Right atrium auricular region (tissue), 2 donors: Measurements from ENCODE around the gene TARP.

ENCODE experiments used
- DNase-seq: peaks from one replicate; pipeline ENCODE4 v3.0.0-alpha.2; 2019; ENCODE audit warnings: low spot score
- H3K27ac ChIP-seq, 2 donors: fragments of 200-600 bp; sonication (generic); 1 replicate in 1 of 2; 2 replicates in 1 of 2; pipeline ENCODE4 v1.5.1; 2016 to 2019
- H3K27me3 ChIP-seq, 2 donors: fragments of 200-600 bp; sonication (generic); one replicate each; pipeline versions ENCODE4 v1.5.1 to v1.6.0; 2017 to 2019
- H3K36me3 ChIP-seq: fragments of 200-600 bp; sonication (generic); one replicate; pipeline ENCODE4 v1.5.1; 2016
- H3K4me1 ChIP-seq, 2 donors: fragments of 200-600 bp; sonication (generic); one replicate each; pipeline versions ENCODE4 v1.5.1 to v1.6.0; 2017 to 2019
- H3K4me3 ChIP-seq, 2 donors: fragments of 200-600 bp; sonication (generic); 1 replicate in 1 of 2; 2 replicates in 1 of 2; pipeline ENCODE4 v1.5.1; 2017 to 2019; ENCODE audit warnings: mild to moderate bottlenecking in 1 of 2, moderate library complexity in 1 of 2
- H3K9me3 ChIP-seq, 2 donors: fragments of 200-600 bp; sonication (generic); one replicate each; pipeline ENCODE4 v1.5.1; 2019
- TF ChIP-seq, protein P1 (sequence below), 2 donors: fragments of 200-600 bp; sonication (generic); IDR thresholded peaks; one replicate each; pipeline ENCODE4 v1.5.1; 2019; ENCODE audit warnings: antibody characterized with exemption in 2 of 2

Gene TARP

DNA sequence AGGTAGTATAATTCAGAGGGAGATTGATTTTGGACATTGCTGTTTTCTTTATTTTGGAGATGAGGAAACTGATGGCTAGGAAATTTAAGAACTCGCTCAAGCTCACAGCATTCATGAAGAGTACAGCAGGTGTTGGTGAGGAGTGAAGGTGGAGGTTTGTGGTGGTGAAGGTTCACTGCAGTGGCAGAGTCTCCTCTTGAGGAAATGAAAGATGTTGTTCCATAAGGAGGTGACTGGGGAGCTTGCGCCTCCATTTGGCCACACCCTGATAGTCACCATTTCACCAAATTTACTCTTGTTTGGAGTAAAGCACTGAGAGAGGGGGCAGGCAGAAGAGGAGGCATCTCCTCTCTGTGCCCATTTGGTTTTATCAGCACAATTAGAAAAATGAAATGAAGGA, 46.4 kb upstream of the TARP start:
- no peak for DNase-seq
- H3K27me3 ChIP-seq = no peaks in the 10 kb centered on the region
- H3K9me3 ChIP-seq = no peaks in the 10 kb centered on the region
- H3K36me3 ChIP-seq = no peaks in the 10 kb centered on the region
- no peak overlapping the region for H3K27ac ChIP-seq
- TF ChIP-seq, protein P1, sequence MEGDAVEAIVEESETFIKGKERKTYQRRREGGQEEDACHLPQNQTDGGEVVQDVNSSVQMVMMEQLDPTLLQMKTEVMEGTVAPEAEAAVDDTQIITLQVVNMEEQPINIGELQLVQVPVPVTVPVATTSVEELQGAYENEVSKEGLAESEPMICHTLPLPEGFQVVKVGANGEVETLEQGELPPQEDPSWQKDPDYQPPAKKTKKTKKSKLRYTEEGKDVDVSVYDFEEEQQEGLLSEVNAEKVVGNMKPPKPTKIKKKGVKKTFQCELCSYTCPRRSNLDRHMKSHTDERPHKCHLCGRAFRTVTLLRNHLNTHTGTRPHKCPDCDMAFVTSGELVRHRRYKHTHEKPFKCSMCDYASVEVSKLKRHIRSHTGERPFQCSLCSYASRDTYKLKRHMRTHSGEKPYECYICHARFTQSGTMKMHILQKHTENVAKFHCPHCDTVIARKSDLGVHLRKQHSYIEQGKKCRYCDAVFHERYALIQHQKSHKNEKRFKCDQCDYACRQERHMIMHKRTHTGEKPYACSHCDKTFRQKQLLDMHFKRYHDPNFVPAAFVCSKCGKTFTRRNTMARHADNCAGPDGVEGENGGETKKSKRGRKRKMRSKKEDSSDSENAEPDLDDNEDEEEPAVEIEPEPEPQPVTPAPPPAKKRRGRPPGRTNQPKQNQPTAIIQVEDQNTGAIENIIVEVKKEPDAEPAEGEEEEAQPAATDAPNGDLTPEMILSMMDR (IDR thresholded peaks at IDR 0.05) = no peak
- no peaks in the 10 kb centered on the region for H3K4me1 ChIP-seq
- no peak overlapping the region for H3K4me3 ChIP-seq

DNA sequence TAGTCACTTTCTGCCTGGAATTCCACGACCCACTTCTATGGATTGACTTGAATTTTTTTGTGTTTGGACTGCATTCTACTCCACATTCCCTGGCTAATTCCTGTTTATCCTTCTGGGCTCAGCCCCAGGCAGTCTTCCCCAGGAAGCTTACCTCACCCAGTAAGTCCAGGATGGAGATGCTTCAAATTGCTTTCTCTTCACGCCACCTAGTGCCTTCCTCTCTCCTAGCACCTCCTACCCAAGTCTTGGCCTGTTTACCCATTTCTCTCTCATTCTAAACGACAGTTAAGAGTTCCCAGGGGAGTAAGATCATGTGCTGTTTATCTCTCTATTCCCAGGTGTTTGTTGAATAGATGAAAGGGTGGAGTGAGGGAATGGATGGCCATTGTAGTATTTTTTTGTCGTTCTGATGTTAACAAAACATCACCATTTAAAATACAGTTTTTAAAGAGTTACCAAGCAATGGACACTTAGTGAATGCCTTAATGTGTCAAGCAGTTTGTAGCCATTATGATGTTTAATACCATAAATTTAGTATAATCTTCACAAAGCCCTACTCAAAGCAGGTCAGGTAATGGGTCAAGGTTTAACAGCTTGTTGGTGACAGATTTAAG, 45.5 kb upstream of the TARP start:
- no peaks in the 10 kb centered on the region for H3K4me1 ChIP-seq
- TF ChIP-seq, protein P1 (IDR thresholded peaks at IDR 0.05) = peak; percentile 32 to 61
- DNase-seq = no peak
- no peaks in the 10 kb centered on the region for H3K27me3 ChIP-seq
- H3K36me3 ChIP-seq = no peaks in the 10 kb centered on the region
- no peak overlapping the region for H3K27ac ChIP-seq
- H3K4me3 ChIP-seq = no peak overlapping the region
- H3K9me3 ChIP-seq = no peaks in the 10 kb centered on the region

- Histone ChIP-seq H3K27ac (no peak overlapping the region), H3K9me3 (no peaks in the 10 kb centered on the region), H3K36me3 (no peaks in the 10 kb centered on the region), H3K27me3 (no peaks in the 10 kb centered on the region), H3K4me1 (no peaks in the 10 kb centered on the region), H3K4me3 (no peak overlapping the region)
- DNase-seq = no peak
- TF ChIP-seq, protein P1 (IDR thresholded peaks at IDR 0.05) = no peak
Observed at GRCh38 chr7:38318241-38318640, 44.8 kb upstream of the TARP start.

GRCh38 chr7:38317515-38317914, 44.1 kb upstream of the TARP start:
- H3K27ac ChIP-seq = no peak overlapping the region
- no peak for DNase-seq

GRCh38 chr7:38316733-38317360, 43.4 kb upstream of the TARP start:
- no peak overlapping the region for H3K27ac ChIP-seq
- H3K27me3 ChIP-seq = no peaks in the 10 kb centered on the region
- no peak for DNase-seq
- no peak overlapping the region for H3K4me3 ChIP-seq
- H3K36me3 ChIP-seq = no peaks in the 10 kb centered on the region
- no peaks in the 10 kb centered on the region for H3K4me1 ChIP-seq
- TF ChIP-seq, protein P1 (IDR thresholded peaks at IDR 0.05) = no peak
- H3K9me3 ChIP-seq = no peaks in the 10 kb centered on the region

More at GRCh38 chr7:38317515-38317914, 44.1 kb upstream of the TARP start:
- TF ChIP-seq, protein P1 (IDR thresholded peaks at IDR 0.05) = no peak
- no peaks in the 10 kb centered on the region for H3K9me3 ChIP-seq
- H3K4me3 ChIP-seq = no peak overlapping the region
- H3K4me1 ChIP-seq = no peaks in the 10 kb centered on the region
- H3K36me3 ChIP-seq = no peaks in the 10 kb centered on the region
- no peaks in the 10 kb centered on the region for H3K27me3 ChIP-seq

- DNase-seq = no peak
- Histone ChIP-seq H3K27me3 (no peaks in the 10 kb centered on the region), H3K36me3 (no peaks in the 10 kb centered on the region), H3K4me1 (peaks cover 0 to 5% of the 10 kb centered on the region in 2 donors), H3K9me3 (no peaks in the 10 kb centered on the region), H3K27ac (no peak overlapping the region), H3K4me3 (no peak overlapping the region)
- TF ChIP-seq, protein P1 (IDR thresholded peaks at IDR 0.05) = no peak
Observed at GRCh38 chr7:38315410-38315809, 42.0 kb upstream of the TARP start.
